ENCODE data around the gene CLDN16.

CLDN16 gene

DNA sequence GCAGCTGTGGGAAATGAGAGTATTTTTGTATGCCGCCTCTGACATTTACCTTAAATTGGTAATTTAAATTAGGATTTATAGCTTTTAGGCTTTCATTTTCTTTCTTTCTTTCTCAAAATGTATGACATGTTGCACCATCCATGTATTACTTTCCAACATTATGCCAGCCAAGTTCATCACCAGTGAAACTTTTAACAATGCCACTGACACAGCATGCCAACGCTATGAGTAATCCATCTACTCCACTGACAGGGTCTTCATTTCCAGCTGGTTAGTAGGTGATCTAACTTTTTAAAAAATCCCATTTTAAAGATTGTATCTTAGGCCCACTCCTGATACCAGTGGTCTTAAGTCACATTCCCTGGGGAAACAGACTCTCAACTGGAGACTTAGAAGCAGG, 21.8 kb upstream of the CLDN16 start:
- TF ChIP-seq, protein P1, sequence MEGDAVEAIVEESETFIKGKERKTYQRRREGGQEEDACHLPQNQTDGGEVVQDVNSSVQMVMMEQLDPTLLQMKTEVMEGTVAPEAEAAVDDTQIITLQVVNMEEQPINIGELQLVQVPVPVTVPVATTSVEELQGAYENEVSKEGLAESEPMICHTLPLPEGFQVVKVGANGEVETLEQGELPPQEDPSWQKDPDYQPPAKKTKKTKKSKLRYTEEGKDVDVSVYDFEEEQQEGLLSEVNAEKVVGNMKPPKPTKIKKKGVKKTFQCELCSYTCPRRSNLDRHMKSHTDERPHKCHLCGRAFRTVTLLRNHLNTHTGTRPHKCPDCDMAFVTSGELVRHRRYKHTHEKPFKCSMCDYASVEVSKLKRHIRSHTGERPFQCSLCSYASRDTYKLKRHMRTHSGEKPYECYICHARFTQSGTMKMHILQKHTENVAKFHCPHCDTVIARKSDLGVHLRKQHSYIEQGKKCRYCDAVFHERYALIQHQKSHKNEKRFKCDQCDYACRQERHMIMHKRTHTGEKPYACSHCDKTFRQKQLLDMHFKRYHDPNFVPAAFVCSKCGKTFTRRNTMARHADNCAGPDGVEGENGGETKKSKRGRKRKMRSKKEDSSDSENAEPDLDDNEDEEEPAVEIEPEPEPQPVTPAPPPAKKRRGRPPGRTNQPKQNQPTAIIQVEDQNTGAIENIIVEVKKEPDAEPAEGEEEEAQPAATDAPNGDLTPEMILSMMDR (conservative IDR thresholded peaks at IDR 0.05; ENCODE audit: low read depth, low read length), result no peak
- DNase-seq (ENCODE audit: low read depth), result no peak
- no peak overlapping the region for H3K4me3 ChIP-seq (ENCODE audit: low read length)

- no peak for DNase-seq (ENCODE audit: low read depth)
- H3K4me3 ChIP-seq (ENCODE audit: low read length), result no peak overlapping the region
- TF ChIP-seq, protein P1 (conservative IDR thresholded peaks at IDR 0.05; ENCODE audit: low read depth, low read length), result no peak
Measured at GRCh38 chr3:190368881-190369280, 19.1 kb upstream of the CLDN16 start.

DNA sequence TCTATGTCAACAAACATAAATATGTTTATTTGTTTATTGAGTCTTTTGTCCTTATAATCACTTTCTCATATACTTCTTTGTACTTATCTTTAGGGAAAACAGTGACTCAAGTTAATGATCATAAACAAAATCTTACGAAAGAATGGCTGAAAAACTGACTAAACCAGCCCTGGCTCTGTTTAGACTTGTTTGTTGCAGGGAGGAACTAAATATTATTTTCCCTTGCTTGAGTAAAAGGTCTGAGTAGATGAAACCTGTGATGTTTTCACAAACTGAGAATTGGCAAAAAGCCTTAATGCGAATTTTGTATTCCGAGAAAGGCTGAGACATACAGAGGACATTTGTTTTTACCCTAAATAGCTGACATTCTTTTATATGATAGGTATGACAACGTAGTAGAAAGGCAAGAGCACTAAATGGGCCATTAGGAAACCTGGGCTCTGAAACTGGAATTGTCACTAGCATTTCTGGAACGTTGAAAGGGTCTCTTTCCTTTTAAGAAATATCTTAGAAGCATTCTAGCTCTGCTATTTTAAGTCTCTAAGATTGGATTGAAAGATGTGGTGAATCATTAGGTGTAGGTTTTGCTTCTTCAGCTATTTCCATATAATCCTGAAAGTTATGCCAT, 18.2 kb upstream of the CLDN16 start:
- no peak overlapping the region for H3K4me3 ChIP-seq (ENCODE audit: low read length)

GRCh38 chr3:190370369-190370768, 17.6 kb upstream of the CLDN16 start:
- TF ChIP-seq, protein P1 (conservative IDR thresholded peaks at IDR 0.05; ENCODE audit: low read depth, low read length), result no peak
- DNase-seq (ENCODE audit: low read depth), result no peak
- no peak overlapping the region for H3K4me3 ChIP-seq (ENCODE audit: low read length)

More for the DNA sequence above, 18.2 kb upstream of the CLDN16 start:
- no peak for DNase-seq (ENCODE audit: low read depth)
- TF ChIP-seq, protein P1 (conservative IDR thresholded peaks at IDR 0.05; ENCODE audit: low read depth, low read length), result no peak

DNA sequence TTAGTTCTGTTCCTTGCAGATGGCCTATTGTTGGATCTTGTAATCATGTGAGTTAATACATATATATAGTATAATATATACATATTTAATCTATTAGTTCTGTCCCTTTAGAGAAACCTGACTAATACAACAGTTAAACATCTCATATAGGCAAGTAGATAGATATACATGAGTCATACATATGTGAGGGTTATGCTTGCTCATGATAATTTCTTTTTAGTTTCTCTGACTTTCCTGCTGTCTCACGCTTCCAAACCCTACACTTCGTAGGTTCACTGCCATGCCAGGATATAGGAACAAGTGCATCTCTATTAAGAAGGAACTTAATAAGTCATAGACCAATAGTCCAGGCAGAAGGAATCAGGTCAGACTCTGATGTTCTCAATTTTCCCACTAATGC, 16.8 kb upstream of the CLDN16 start:
- TF ChIP-seq, protein P1 (conservative IDR thresholded peaks at IDR 0.05; ENCODE audit: low read depth, low read length), result no peak
- no peak for DNase-seq (ENCODE audit: low read depth)
- no peak overlapping the region for H3K4me3 ChIP-seq (ENCODE audit: low read length)

- no peak for DNase-seq (ENCODE audit: low read depth)
- H3K4me3 ChIP-seq (ENCODE audit: low read length), result no peak overlapping the region
- TF ChIP-seq, protein P1 (conservative IDR thresholded peaks at IDR 0.05; ENCODE audit: low read depth, low read length), result no peak
Measured at GRCh38 chr3:190375246-190375645, 12.7 kb upstream of the CLDN16 start.

DNA sequence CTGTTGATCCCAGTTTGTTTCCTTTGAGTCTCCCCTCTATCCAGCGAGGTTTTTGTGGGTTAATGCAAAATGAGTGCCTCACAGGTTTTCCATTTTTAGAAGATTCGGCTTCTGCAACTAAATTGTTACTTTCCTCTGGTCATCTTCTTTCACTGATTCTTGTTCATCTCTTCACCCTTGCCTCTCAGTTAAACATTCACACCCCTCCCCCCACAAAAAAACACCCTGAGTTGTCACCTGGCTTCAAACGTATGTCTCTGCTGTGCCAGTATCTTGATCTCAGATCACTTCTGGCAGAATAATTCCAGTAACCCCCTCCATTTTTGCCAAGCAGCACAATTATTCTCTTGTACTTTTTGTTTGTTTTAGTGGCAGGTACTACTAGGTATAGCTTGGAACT, 12.3 kb upstream of the CLDN16 start:
- TF ChIP-seq, protein P1 (conservative IDR thresholded peaks at IDR 0.05; ENCODE audit: low read depth, low read length), result no peak
- DNase-seq (ENCODE audit: low read depth), result no peak
- no peak overlapping the region for H3K4me3 ChIP-seq (ENCODE audit: low read length)
